ENCODE results near the gene SPATA21.

DNA sequence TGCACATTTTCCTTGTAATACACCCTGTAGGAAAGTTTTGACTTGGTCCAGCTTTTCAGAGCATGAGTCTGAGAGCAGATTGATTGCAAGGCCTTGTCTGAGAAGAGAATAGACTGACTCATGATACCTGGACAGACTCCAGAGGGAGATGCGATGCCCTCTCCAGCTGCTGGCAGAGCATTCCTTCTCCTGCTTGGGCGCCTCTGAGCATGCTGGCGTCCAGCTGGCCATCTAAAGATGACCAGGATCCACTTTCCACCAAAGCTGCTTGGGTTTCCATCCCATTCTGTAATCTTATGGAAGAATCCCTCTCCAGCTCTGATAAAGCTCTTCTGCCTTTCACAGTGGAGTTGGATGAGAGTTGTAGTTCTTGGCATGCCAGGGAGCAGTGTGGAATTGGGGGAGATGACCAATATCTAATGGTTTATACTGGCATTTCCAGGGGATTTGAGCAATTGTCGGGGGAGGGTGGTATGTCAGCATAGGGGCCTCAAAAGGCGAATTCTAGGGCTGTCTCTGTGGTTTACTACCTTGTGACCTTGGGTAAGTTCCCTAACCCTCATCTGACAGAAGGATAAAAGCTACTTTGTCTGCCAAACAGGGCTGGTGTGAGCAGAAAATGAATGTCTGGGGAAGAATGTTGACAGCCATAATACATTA lies 50.6 kb downstream of the SPATA21 start:
- TF ChIP-seq CTCF (conservative IDR thresholded peaks at IDR 0.05; ENCODE audit: low read depth, low read length): no peak
- TF ChIP-seq EZH2phosphoT487 (IDR thresholded peaks at IDR 0.05; ENCODE audit: borderline replicate concordance, low read length): no peak

Data from PC-3 (cell line).